NCI-H2081 treated with DMSO at 0.1 percent for 48 hours (cell line): ENCODE results near the gene SAYSD1.

Experiments used
- DNase-seq: peaks from one replicate; lab custom pipeline; 2025; lab: John Stamatoyannopoulos, UW

Gene SAYSD1

GRCh38 chr6:39108041-39108839 lies 6.7 kb downstream of the SAYSD1 start:
- no peak for DNase-seq

DNA sequence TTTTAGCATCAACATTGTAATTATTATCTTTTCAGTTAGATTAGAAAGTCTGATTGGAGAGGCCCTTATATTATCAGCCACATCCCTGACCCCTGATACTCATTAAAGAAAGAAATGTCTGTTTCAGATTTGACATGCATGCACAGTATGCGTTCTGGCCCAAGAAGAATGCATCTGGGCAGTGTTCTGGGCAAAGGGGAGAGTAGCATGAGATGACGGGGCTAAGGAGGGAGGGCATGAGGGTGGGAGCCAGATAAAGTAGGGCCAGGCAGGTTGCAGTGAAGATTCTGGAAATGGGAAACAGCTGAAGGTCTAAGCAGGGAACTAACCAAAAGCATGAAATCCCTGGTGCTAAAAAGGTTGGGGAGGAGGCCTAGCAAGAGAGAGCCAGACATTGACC lies 7.3 kb downstream of the SAYSD1 start:
- no peak for DNase-seq

DNA sequence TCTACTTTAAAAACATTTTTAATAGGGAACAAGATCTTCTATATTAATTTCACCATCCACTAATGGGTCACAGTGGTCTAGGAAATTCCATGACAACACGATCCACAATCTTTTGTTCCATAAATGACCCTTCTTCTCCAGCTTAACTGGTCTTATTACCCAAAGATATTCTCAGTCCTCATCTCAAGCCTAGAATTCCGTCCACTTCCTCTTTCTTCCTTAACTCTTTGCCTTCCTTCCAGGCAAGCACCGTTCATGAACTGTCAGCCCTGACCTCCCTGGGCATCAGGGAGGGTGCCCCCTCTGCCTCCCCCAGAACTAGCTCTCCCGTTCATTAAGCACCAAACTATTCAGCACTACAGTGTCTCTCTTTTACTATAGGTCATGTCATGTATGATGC lies 8.0 kb downstream of the SAYSD1 start:
- no peak for DNase-seq

GRCh38 chr6:39104528-39104927 lies 10.5 kb downstream of the SAYSD1 start:
- no peak for DNase-seq

DNA sequence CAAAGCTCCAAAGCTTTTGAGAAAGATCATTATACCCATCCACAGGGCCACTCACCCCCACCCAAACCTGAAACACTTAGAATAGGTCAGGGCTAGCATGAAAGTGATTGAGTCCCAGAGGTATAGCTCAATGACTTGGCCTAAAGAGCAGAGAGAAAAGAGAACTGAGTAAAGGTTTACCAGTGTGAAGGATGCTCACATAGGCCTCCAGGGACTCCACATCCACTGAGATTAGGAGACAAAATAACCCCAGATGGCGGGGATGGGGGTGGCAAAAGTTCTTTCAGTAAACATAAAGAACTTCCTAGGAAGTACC lies 12.2 kb downstream of the SAYSD1 start:
- DNase-seq: no peak

DNA sequence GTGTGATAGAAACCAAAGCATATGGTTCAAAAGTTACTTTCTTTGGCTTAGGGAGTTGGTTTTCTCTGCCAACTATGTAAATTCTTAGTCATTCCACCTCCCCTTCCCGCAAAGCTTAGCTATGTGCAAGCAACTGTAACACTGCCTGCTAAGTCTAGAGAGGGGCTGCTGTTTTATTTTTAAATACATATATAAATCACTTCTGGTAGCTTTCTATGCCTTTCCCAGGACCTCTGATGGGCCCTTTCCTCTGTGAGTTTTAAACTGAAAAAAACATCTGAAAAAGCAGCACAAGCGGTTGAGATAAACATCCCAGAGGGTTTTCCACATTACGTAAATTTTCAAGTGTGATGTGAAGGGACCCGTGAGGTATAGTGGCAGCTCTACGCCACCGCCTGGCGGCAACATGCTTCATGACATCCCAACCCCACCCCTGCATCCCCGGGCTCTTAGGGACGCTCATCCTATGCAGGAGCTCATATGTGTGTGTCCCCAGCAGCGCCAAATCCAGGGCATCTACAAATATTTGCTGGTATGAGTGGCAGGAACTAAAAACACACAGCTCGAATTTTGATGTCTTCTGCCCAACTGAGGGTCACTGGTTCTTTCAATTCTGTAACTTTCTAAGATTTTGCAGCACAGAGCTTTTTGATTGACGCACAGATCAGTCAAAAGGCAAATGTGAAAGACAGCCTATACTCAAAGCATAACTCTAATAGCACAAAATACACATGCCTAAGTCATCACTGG lies 12.7 kb downstream of the SAYSD1 start:
- DNase-seq: no peak

DNA sequence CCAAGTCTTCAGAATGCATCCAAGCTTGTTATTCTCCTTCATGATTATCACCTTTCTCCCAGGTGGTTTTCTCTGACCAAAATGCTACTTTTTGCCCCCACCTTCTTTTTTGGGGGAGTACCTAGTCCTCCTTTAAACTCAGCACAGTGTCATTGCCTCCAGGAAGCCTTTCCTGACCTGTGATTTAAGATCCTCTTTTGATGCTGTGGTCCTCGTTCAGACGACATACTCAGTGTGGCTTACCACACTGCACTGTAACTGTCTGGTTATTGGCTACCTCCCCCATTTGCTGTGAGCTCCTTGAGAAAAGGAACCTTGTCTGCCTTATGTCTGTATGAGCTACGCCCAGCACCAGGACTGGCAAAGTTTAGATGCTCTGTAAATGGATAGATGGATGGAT lies 14.6 kb downstream of the SAYSD1 start:
- no peak for DNase-seq

GRCh38 chr6:39095578-39095977 lies 19.4 kb downstream of the SAYSD1 start:
- DNase-seq: no peak

GRCh38 chr6:39093149-39093708 lies 21.8 kb downstream of the SAYSD1 start:
- no peak for DNase-seq

GRCh38 chr6:39092124-39092523 lies 22.9 kb downstream of the SAYSD1 start:
- no peak for DNase-seq

DNA sequence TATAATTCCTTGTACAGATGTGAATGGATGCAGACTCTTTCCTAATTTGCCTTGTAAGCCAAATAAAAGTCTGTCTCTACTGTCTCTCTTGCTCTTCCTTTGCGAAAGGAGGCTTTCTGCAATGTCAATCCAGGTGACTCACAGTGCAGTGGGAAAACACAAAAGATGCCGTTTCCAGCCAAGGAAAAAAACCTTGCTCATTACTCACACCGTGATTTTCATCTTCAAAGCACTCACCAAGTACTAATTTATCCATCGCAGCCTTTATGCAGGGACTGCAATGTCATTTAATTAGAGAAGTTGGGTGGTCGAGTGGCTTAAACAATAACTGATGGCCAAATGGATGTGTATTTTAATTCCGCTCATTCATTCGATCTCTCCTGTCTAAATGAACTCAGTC lies 23.8 kb downstream of the SAYSD1 start:
- DNase-seq: no peak

DNA sequence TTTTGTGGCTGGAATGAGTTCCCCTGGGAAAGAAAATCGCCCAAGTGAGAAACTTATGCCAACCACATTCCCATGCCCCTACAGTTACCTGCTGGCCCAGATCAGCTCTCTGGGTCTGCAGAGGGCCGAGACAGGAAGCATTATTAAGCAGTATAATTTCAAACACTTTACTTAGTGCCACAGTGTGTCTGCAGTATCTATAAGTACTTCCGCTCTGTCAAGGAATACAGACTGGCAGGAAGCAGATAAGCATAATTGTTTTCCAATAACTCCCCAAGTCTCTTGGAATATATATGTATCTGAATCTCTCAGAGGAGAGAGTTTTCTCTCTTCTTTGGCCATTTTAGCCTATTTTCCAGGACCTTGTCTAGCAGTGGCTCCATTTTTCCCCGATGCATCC lies 24.9 kb downstream of the SAYSD1 start:
- no peak for DNase-seq

DNA sequence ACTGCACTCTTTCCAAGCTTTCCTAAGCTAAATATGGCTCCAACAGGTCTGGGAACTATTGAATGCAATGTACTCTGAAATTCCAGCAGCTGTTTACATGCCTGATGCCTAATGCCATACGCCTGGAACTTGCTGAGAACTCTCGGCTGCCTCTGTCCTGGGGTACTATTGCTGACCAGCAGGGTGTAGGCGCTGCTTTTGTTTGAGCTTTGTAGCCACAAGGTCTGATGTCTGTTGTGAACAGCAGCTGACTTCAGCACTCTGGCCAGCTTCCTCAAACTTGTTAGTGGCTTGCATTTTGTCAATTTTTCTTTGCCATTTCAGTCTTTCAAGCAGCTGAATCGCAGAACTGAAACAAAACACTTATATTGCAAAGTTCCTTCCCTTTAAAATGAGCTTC lies 26.7 kb downstream of the SAYSD1 start:
- DNase-seq: no peak

GRCh38 chr6:39087197-39087596 lies 27.8 kb downstream of the SAYSD1 start:
- DNase-seq: no peak

DNA sequence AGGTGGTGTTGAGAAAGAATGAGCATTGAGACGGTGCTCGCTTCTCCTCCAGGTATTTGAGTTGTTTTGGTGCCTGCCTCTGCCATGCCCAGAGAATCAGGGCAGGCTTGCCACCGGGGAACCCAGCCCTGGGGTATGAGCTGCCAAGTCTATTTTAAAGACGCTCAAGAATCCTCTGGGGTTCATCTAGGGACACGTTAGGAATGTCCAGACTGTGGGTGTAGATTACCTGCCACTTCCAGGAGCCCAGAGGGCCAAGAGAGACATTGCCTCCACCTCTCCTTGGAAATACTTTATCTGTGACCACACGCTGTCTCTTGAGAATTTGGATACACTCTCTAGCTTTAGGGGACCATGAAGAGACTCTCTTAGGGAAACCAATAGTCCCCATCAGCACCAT lies 28.3 kb downstream of the SAYSD1 start:
- DNase-seq: no peak

- no peak for DNase-seq
Observed at GRCh38 chr6:39086294-39086693, 28.7 kb downstream of the SAYSD1 start.

DNA sequence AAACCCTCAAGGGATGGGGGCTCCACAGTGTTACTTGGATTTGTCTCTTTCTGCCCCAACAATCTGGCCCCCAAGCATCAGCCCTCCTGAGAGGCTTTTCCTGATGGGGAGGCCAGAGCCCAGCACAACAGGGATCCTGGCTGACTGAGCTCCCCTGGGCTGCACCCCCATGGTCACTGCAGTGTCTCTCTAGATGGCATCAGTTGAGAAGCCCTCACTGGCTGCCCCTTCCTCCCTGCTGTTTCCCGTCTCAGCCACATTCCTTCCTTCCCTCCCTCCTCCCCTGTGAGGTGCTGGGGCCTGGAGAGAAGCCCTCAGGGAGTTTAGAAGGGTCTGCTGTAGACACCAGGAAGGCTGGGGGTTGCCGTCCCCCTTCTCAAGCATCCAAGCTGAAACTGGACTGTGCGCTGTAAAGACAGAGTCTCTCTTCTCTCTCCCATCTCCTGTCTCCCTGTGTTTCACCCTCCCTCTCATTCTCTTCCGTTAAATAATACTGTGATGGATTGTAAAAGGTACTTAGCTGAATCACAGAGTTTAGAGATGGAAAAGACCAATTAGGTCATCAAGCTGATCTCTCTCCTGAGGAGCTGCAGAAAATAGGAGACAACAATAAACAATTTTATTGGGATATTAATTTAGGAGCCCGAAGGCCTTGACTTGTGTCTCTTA lies 29.7 kb downstream of the SAYSD1 start:
- DNase-seq: no peak

GRCh38 chr6:39084506-39084905 lies 30.5 kb downstream of the SAYSD1 start:
- no peak for DNase-seq

DNA sequence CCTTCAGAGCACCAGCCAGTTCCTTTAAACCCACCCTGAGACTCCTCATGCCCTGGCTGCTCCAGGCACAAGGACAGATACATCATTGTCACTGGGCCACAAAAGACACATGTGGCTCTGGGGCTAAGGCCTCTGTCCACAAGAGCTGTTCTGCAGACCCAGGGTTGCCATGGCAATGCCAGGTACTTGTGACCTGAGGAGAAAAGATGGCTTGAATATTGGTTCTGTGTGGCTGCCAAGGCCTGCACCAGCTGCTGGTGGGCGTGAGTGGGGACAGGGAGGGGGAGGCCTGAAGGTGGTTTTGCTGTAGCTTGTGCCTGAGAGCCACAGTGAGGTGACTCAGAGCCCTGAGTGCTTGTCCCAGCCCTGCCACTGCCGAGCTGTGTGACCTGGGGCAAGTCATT lies 31.8 kb downstream of the SAYSD1 start:
- no peak for DNase-seq

GRCh38 chr6:39082310-39082709 lies 32.7 kb downstream of the SAYSD1 start:
- DNase-seq: no peak

GRCh38 chr6:39080246-39080875 lies 34.6 kb downstream of the SAYSD1 start:
- DNase-seq: no peak
